ENCODE data around the gene ACSF3. TPM values are rescaled to one million over a fixed set of nuclear protein-coding genes. Genes with fewer than 3 reads are reported as not detected.
"Not testable (repeated sequence)": the region's sequence is repeated elsewhere in the genome, so short reads cannot be mapped to it uniquely, and the experiment has no call there.

Gene ACSF3
- total and polyA plus RNA-seq, 4 donors: 15.3 to 27.3 (median 18.8) TPM

DNA sequence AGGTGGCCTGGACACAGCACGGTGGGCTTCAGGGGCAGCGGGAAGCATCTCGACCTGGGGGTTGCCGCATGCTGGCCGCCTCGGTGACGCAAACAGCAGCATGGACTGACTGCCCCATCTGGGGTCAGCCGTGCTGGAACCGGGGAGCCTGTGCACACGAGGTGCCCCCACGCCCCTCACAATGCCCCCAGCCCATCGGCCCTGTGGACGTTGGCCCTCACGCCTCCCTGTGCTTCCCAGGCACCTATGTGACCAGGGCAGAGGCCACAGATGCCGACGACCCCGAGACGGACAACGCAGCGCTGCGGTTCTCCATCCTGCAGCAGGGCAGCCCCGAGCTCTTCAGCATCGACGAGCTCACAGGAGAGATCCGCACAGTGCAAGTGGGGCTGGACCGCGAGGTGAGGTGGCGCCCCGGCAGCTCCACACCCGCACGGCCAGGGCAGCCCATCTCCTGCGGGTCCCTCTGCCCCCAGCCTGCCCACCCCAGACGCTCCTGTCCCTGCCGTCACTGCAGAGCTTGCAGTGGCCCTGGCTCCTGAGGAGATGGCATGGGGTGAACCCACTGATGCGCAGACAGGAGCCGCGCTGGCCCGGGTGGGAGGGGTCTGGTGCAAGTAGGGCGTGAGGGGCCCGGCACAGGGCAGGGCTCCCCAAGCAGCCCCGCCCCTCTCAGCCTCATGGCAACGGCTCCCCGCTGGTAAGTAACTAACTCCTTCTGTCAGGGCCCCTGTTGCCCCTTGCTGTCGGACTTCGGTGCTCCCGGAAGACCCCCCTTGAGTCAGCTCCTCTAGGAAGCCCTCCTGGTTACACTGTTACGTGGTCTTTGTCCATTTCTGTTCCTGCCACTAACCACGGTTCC is 91.5 kb downstream of the ACSF3 start:
- DNase-seq (ENCODE audit: low spot score): no peak
- WGBS: 65% methylated on average over 48 of the region's 48 CpGs
- Histone ChIP-seq H3K27ac (ENCODE audit: low read depth in 1 of 2, low read length in 2 of 2) (no peak overlapping the region), H3K9ac (ENCODE audit: low read depth in 1 of 2, low read length in 2 of 2) (no peak overlapping the region), H3K9me3 (ENCODE audit: control insufficient read depth in 4 of 4, low read length in 3 of 4) (no peaks in the 10 kb centered on the region), H3K4me1 (ENCODE audit: control insufficient read depth in 4 of 4, insufficient read depth in 4 of 4, low read length in 3 of 4) (no peaks in the 10 kb centered on the region), H3K36me3 (ENCODE audit: control insufficient read depth in 4 of 4, insufficient read depth in 3 of 4, low read depth in 1 of 4, low read length in 3 of 4) (no peaks in the 10 kb centered on the region), H3K27me3 (ENCODE audit: control insufficient read depth in 4 of 4, insufficient read depth in 4 of 4, low read length in 3 of 4) (no peaks in the 10 kb centered on the region), H3K4me3 (ENCODE audit: low read depth in 1 of 3, low read length in 3 of 3) (no peak overlapping the region)
- TF ChIP-seq, protein P1, sequence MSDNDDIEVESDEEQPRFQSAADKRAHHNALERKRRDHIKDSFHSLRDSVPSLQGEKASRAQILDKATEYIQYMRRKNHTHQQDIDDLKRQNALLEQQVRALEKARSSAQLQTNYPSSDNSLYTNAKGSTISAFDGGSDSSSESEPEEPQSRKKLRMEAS (IDR thresholded peaks at IDR 0.05): no peak
- TF ChIP-seq RAD21 (IDR thresholded peaks at IDR 0.05) (no peak), HNF4G (IDR thresholded peaks at IDR 0.05) (no peak), HNF4A (conservative IDR thresholded peaks at IDR 0.05) (no peak), FOXA1 (IDR thresholded peaks at IDR 0.05) (no peak), JUND (IDR thresholded peaks at IDR 0.05) (no peak), SP1 (IDR thresholded peaks at IDR 0.05) (no peak), TAF1 (conservative IDR thresholded peaks at IDR 0.05) (no peak), NR2F2 (IDR thresholded peaks at IDR 0.05) (no peak), YY1 (IDR thresholded peaks at IDR 0.05) (no peak)
- TF ChIP-seq, protein P2, sequence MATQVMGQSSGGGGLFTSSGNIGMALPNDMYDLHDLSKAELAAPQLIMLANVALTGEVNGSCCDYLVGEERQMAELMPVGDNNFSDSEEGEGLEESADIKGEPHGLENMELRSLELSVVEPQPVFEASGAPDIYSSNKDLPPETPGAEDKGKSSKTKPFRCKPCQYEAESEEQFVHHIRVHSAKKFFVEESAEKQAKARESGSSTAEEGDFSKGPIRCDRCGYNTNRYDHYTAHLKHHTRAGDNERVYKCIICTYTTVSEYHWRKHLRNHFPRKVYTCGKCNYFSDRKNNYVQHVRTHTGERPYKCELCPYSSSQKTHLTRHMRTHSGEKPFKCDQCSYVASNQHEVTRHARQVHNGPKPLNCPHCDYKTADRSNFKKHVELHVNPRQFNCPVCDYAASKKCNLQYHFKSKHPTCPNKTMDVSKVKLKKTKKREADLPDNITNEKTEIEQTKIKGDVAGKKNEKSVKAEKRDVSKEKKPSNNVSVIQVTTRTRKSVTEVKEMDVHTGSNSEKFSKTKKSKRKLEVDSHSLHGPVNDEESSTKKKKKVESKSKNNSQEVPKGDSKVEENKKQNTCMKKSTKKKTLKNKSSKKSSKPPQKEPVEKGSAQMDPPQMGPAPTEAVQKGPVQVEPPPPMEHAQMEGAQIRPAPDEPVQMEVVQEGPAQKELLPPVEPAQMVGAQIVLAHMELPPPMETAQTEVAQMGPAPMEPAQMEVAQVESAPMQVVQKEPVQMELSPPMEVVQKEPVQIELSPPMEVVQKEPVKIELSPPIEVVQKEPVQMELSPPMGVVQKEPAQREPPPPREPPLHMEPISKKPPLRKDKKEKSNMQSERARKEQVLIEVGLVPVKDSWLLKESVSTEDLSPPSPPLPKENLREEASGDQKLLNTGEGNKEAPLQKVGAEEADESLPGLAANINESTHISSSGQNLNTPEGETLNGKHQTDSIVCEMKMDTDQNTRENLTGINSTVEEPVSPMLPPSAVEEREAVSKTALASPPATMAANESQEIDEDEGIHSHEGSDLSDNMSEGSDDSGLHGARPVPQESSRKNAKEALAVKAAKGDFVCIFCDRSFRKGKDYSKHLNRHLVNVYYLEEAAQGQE (IDR thresholded peaks at IDR 0.05): no peak
- TF ChIP-seq, protein P3, sequence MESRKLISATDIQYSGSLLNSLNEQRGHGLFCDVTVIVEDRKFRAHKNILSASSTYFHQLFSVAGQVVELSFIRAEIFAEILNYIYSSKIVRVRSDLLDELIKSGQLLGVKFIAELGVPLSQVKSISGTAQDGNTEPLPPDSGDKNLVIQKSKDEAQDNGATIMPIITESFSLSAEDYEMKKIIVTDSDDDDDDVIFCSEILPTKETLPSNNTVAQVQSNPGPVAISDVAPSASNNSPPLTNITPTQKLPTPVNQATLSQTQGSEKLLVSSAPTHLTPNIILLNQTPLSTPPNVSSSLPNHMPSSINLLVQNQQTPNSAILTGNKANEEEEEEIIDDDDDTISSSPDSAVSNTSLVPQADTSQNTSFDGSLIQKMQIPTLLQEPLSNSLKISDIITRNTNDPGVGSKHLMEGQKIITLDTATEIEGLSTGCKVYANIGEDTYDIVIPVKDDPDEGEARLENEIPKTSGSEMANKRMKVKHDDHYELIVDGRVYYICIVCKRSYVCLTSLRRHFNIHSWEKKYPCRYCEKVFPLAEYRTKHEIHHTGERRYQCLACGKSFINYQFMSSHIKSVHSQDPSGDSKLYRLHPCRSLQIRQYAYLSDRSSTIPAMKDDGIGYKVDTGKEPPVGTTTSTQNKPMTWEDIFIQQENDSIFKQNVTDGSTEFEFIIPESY (IDR thresholded peaks at IDR 0.05): no peak
- TF ChIP-seq, protein P4, sequence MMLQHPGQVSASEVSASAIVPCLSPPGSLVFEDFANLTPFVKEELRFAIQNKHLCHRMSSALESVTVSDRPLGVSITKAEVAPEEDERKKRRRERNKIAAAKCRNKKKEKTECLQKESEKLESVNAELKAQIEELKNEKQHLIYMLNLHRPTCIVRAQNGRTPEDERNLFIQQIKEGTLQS (IDR thresholded peaks at IDR 0.05): no peak

DNA sequence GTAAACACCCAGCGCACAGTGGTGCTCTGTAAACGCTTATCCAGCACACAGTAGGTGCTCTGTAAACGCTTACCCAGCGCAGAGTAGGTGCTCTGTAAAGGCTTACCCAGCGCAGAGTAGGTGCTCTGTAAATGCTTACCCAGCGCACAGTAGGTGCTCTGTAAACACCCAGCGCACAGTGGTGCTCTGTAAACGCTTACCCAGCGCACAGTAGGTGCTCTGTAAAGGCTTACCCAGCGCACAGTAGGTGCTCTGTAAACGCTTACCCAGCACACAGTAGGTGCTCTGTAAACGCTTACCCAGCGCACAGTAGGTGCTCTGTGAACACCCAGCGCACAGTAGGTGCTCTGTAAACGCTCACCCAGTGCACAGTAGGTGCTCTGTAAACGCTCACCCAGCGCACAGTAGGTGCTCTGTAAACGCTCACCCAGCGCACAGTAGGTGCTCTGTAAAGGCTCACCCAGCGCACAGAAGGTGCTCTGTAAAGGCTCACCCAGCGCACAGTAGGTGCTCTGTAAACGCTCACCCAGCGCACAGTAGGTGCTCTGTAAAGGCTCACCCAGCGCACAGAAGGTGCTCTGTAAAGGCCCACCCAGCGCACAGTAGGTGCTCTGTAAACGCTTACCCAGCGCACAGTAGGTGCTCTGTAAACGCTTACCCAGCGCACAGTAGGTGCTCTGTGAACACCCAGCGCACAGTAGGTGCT is 92.4 kb downstream of the ACSF3 start:
- 90% methylated on average over 30 of the region's 30 CpGs for WGBS
- DNase-seq (ENCODE audit: low spot score); H3K27ac ChIP-seq (ENCODE audit: low read depth in 1 of 2, low read length in 2 of 2); H3K4me3 ChIP-seq (ENCODE audit: low read depth in 1 of 3, low read length in 3 of 3); H3K36me3 ChIP-seq (ENCODE audit: control insufficient read depth in 4 of 4, insufficient read depth in 3 of 4, low read depth in 1 of 4, low read length in 3 of 4); H3K27me3 ChIP-seq (ENCODE audit: control insufficient read depth in 4 of 4, insufficient read depth in 4 of 4, low read length in 3 of 4); H3K9me3 ChIP-seq (ENCODE audit: control insufficient read depth in 4 of 4, low read length in 3 of 4); H3K9ac ChIP-seq (ENCODE audit: low read depth in 1 of 2, low read length in 2 of 2); H3K4me1 ChIP-seq (ENCODE audit: control insufficient read depth in 4 of 4, insufficient read depth in 4 of 4, low read length in 3 of 4): not testable (repeated sequence)

DNA sequence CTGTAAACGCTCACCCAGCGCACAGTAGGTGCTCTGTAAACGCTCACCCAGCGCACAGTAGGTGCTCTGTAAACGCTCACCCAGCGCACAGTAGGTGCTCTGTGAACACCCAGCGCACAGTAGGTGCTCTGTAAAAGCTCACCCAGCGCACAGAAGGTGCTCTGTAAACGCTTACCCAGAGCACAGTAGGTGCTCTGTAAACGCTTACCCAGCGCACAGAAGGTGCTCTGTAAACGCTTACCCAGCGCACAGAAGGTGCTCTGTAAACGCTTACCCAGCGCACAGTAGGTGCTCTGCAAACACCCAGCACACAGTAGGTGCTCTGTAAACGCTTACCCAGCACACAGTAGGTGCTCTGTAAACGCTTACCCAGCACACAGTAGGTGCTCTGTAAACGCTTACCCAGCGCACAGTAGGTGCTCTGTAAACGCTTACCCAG is 93.0 kb downstream of the ACSF3 start:
- H3K4me1 ChIP-seq (ENCODE audit: control insufficient read depth in 4 of 4, insufficient read depth in 4 of 4, low read length in 3 of 4); H3K9me3 ChIP-seq (ENCODE audit: control insufficient read depth in 4 of 4, low read length in 3 of 4); H3K27ac ChIP-seq (ENCODE audit: low read depth in 1 of 2, low read length in 2 of 2); H3K9ac ChIP-seq (ENCODE audit: low read depth in 1 of 2, low read length in 2 of 2); H3K4me3 ChIP-seq (ENCODE audit: low read depth in 1 of 3, low read length in 3 of 3); H3K27me3 ChIP-seq (ENCODE audit: control insufficient read depth in 4 of 4, insufficient read depth in 4 of 4, low read length in 3 of 4); DNase-seq (ENCODE audit: low spot score); H3K36me3 ChIP-seq (ENCODE audit: control insufficient read depth in 4 of 4, insufficient read depth in 3 of 4, low read depth in 1 of 4, low read length in 3 of 4): not testable (repeated sequence)
- 89% methylated on average over 20 of the region's 20 CpGs for WGBS
